ENCODE data around the gene RSRC1. TPM values are rescaled to one million over a fixed set of nuclear protein-coding genes. Genes with fewer than 3 reads are reported as not detected.

The RSRC1 gene
- total RNA-seq, 4 donors from 2014 or later = 27.7 to 36.7 (median 31.9) TPM

- no peak for DNase-seq
- no peaks in the 10 kb centered on the region for H3K9me3 ChIP-seq
- in situ Hi-C loops (cut with MboI; ENCODE audit: low sequenced_read_pairs in 4 of 4) = no loop called here
- no peak overlapping the region for H3K27ac ChIP-seq
- intact Hi-C loops (cut with DNase I; ENCODE audit: low total_unique reads) = no loop called here
- no peaks in the 10 kb centered on the region for H3K27me3 ChIP-seq
- no peaks in the 10 kb centered on the region for H3K4me1 ChIP-seq
- no peak for ATAC-seq
- H3K36me3 ChIP-seq = no peaks in the 10 kb centered on the region
- TF ChIP-seq CTCF (IDR thresholded peaks at IDR 0.05 in 4 of 5, conservative IDR thresholded peaks at IDR 0.05 in 1 of 5) = no peak
- TF ChIP-seq POLR2A (IDR thresholded peaks at IDR 0.05) = no peak
- H3K4me3 ChIP-seq = no peak overlapping the region
Observed at GRCh38 chr3:158471639-158472294, 361.9 kb downstream of the RSRC1 start.

- DNase-seq = no peak
- intact Hi-C loops (cut with DNase I; ENCODE audit: low total_unique reads) (no loop called here), in situ Hi-C loops (cut with MboI; ENCODE audit: low sequenced_read_pairs in 4 of 4) (no loop called here)
- no peaks in the 10 kb centered on the region for H3K27me3 ChIP-seq
- TF ChIP-seq CTCF (IDR thresholded peaks at IDR 0.05 in 4 of 5, conservative IDR thresholded peaks at IDR 0.05 in 1 of 5) (no peak), POLR2A (IDR thresholded peaks at IDR 0.05) (no peak)
- no peak for ATAC-seq
- H3K9me3 ChIP-seq = no peaks in the 10 kb centered on the region
- H3K27ac ChIP-seq = no peak overlapping the region
- no peaks in the 10 kb centered on the region for H3K36me3 ChIP-seq
- no peaks in the 10 kb centered on the region for H3K4me1 ChIP-seq
- no peak overlapping the region for H3K4me3 ChIP-seq
Observed at GRCh38 chr3:158479051-158479450, 369.2 kb downstream of the RSRC1 start.

- Histone ChIP-seq H3K27ac (no peak overlapping the region), H3K4me3 (no peak overlapping the region), H3K9me3 (no peaks in the 10 kb centered on the region), H3K36me3 (no peaks in the 10 kb centered on the region), H3K4me1 (no peaks in the 10 kb centered on the region), H3K27me3 (no peaks in the 10 kb centered on the region)
- in situ Hi-C loops (cut with MboI; ENCODE audit: low sequenced_read_pairs in 4 of 4) (no loop called here), intact Hi-C loops (cut with DNase I; ENCODE audit: low total_unique reads) (no loop called here)
- TF ChIP-seq POLR2A (IDR thresholded peaks at IDR 0.05) (no peak), CTCF (IDR thresholded peaks at IDR 0.05 in 4 of 5, conservative IDR thresholded peaks at IDR 0.05 in 1 of 5) (no peak)
- ATAC-seq (no peak), DNase-seq (no peak)
Observed at GRCh38 chr3:158483701-158484235, 373.9 kb downstream of the RSRC1 start.

- TF ChIP-seq CTCF (IDR thresholded peaks at IDR 0.05 in 4 of 5, conservative IDR thresholded peaks at IDR 0.05 in 1 of 5) (no peak), POLR2A (IDR thresholded peaks at IDR 0.05) (no peak)
- in situ Hi-C loops (cut with MboI; ENCODE audit: low sequenced_read_pairs in 4 of 4) (no loop called here), intact Hi-C loops (cut with DNase I; ENCODE audit: low total_unique reads) (no loop called here)
- ATAC-seq (no peak), DNase-seq (no peak)
- Histone ChIP-seq H3K27ac (no peak overlapping the region), H3K36me3 (no peaks in the 10 kb centered on the region), H3K27me3 (no peaks in the 10 kb centered on the region), H3K4me1 (no peaks in the 10 kb centered on the region), H3K4me3 (no peak overlapping the region), H3K9me3 (no peaks in the 10 kb centered on the region)
Observed at GRCh38 chr3:158486200-158486599, 376.3 kb downstream of the RSRC1 start.

- TF ChIP-seq CTCF (IDR thresholded peaks at IDR 0.05 in 4 of 5, conservative IDR thresholded peaks at IDR 0.05 in 1 of 5) = no peak
- Histone ChIP-seq H3K27me3 (no peaks in the 10 kb centered on the region), H3K4me3 (no peak overlapping the region), H3K9me3 (no peaks in the 10 kb centered on the region), H3K4me1 (no peaks in the 10 kb centered on the region), H3K36me3 (no peaks in the 10 kb centered on the region), H3K27ac (no peak overlapping the region)
- DNase-seq = no peak
- in situ Hi-C loops (cut with MboI; ENCODE audit: low sequenced_read_pairs in 4 of 4) (no loop called here), intact Hi-C loops (cut with DNase I; ENCODE audit: low total_unique reads) (no loop called here)
- ATAC-seq = no peak
Observed at GRCh38 chr3:158488670-158489069, 378.8 kb downstream of the RSRC1 start.

Measured in gastrocnemius medialis (tissue), 4 donors.